H1 (cell line): ENCODE results near the gene C2orf80. TPM values are rescaled to one million over a fixed set of nuclear protein-coding genes. Genes with fewer than 3 reads are reported as not detected.

Source experiments
- CBX8 ChIP-seq: fragments of 300-800, 300-1000 bp; sonication (generic); IDR thresholded peaks from 2 replicates; pipeline ENCODE4 v1.7.1; 2016; ENCODE audit warnings: low read depth, low read length, borderline replicate concordance
- KDM4A ChIP-seq: IDR thresholded peaks from one replicate; pipeline ENCODE4 v1.7.1; 2012; ENCODE audit warnings: low read depth, mild to moderate bottlenecking, moderate library complexity, low read length, inconsistent platforms; ENCODE audit not compliant: severe bottlenecking
- TEAD4 ChIP-seq: IDR thresholded peaks from 2 replicates; pipeline ENCODE4 v1.6.1; 2012; ENCODE audit warnings: low read depth, low read length, inconsistent platforms, mixed read lengths
- polyA plus RNA-seq, 7 experiments: library from polyadenylated mRNA; depleted of rRNA in 3 of 7; stranded (reverse) in 5 of 7; unstranded in 2 of 7; fragments of >200 nt in 5 of 7; fragments of 200-250 nt in 2 of 7; gene quantifications; 1 replicate in 5 of 7; 2 replicates in 1 of 7; 4 replicates in 1 of 7; pipeline versions ENCODE4 v1.2.1 to v1.2.3, GENCODE V29; 2011 to 2013; ENCODE audit warnings: missing spikeins in 2 of 7, mixed read lengths in 2 of 7
- total RNA-seq: library from RNA; stranded (reverse); fragmentation: NEBNext Ultra II Directional; extraction: Animal tissue kit (Norgen Biotek cat#: 25700); gene quantifications from 2 replicates; pipeline ENCODE4 v1.2.1, GENCODE V29; 2021

The C2orf80 gene
- total and polyA plus RNA-seq, 2 of the 8 experiments (the other 6 are each of a cell fraction or from before 2014, with no cell fraction given), result 0.97 to 1.1 TPM

DNA sequence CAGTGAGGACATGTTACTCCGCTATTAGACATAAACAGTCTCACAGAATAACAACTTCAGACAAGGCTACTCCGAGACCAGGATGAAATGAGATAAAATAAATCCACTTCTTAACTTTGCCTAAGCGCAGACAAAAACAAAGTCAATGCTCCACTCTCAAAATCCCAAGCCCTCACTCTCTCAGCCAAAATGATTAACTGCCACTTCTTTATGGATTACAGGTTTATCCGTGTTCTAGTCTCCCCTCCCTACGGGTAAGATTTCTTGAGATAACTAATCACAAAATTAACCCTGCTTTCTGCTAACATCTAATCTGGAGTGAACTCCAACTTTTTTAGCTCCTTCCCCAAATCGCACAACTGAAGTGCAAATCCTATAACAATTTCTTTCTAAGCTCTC, 59.1 kb downstream of the C2orf80 start (continued):
- TF ChIP-seq CBX8 (no peak), TEAD4 (no peak), KDM4A (no peak)
- TF ChIP-seq, all 59 proteins: peak for 0
